ENCODE measurements around the gene TNS1.

The TNS1 gene

DNA sequence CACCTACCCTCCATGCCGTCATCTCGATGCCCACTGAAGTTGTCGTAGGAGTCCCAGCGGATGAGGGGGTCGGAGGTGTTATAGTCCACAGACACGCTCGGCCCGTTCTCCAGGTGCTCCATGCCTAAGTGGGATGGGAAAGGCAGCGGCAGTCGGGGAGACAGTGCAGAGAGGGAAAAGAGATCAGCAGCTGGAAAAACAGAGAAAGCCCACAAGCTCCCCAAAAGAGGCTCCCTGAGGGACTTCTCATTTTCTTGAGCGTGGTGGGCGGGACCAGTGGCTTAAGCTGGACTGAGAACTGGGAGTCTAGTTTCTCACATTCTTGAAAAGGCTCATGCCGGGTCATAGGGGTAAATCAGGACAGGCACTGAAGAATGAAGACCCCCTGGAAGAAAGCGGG is 121.9 kb downstream of the TNS1 start:
- no peak overlapping the region for H3K4me3 ChIP-seq (ENCODE audit: low read depth, low read length)
- TF ChIP-seq, protein P1, sequence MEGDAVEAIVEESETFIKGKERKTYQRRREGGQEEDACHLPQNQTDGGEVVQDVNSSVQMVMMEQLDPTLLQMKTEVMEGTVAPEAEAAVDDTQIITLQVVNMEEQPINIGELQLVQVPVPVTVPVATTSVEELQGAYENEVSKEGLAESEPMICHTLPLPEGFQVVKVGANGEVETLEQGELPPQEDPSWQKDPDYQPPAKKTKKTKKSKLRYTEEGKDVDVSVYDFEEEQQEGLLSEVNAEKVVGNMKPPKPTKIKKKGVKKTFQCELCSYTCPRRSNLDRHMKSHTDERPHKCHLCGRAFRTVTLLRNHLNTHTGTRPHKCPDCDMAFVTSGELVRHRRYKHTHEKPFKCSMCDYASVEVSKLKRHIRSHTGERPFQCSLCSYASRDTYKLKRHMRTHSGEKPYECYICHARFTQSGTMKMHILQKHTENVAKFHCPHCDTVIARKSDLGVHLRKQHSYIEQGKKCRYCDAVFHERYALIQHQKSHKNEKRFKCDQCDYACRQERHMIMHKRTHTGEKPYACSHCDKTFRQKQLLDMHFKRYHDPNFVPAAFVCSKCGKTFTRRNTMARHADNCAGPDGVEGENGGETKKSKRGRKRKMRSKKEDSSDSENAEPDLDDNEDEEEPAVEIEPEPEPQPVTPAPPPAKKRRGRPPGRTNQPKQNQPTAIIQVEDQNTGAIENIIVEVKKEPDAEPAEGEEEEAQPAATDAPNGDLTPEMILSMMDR (IDR thresholded peaks at IDR 0.05; ENCODE audit: low read depth, low read length, missing control alignments), result no peak
- DNase-seq (ENCODE audit: low read depth), result no peak

DNA sequence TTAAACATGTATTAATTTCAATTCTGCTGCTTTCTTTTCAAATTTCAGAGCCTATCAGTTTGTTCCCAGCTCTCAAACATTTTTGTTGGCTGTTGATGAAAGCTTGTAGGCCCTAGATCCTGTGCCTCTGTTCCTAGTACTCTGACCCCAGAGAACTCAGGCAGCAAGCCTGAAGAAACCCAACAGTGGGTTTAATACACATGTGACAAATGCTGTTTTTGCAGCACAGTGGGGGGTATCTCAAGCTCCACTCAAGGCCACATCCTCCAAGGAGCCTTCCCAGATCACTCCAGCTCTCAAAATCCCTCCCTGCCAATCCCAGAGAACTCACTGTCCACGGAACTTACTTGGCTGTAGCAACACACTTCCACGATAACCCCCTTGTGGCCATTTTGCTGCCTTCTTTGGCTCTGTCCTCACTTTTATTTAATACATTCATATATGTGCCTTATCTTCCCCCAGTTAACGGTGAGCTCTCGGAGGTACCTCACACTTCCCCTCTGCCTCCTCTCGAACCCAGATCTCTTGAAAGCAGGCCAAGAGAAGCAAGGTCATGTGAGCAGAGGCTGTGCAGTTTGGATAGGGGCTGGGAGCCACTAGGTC is 122.4 kb downstream of the TNS1 start:
- no peak overlapping the region for H3K4me3 ChIP-seq (ENCODE audit: low read depth, low read length)
- no peak for DNase-seq (ENCODE audit: low read depth)
- TF ChIP-seq, protein P1 (IDR thresholded peaks at IDR 0.05; ENCODE audit: low read depth, low read length, missing control alignments), result peak; percentile 9

DNA sequence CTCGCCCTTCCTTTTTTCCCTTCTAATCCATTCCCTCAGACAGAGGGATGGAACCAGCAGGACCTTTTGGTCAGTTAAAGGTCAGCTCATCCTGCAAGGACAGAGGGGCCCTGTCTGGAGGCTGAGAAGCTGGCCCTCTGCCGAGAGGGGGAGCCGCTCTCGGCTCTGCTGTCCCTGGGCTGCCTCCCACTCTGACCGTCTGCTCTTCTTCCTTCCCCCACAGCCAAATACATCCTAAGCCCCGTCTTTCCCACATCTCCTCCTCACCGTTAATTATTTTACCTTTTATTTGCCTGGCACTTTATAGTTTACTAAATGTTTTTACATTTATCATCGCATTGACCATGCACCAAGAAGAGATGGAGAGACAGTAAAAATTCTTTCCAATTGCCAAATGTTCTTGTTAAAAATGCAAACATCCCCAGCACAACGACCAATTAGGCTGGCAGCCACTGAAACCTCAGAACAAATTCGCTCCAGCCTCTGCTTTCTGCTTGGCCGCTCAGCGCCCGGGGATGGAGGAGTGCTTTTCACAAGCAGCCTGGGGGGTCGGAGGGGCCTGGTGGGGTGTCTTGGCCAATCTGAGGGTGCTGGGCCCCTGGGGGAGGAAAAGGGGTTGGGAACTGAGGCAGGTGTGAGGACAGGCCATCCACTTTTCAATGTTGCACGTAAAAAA is 123.7 kb downstream of the TNS1 start:
- no peak for DNase-seq (ENCODE audit: low read depth)
- TF ChIP-seq, protein P1 (IDR thresholded peaks at IDR 0.05; ENCODE audit: low read depth, low read length, missing control alignments), result no peak
- no peak overlapping the region for H3K4me3 ChIP-seq (ENCODE audit: low read depth, low read length)

DNA sequence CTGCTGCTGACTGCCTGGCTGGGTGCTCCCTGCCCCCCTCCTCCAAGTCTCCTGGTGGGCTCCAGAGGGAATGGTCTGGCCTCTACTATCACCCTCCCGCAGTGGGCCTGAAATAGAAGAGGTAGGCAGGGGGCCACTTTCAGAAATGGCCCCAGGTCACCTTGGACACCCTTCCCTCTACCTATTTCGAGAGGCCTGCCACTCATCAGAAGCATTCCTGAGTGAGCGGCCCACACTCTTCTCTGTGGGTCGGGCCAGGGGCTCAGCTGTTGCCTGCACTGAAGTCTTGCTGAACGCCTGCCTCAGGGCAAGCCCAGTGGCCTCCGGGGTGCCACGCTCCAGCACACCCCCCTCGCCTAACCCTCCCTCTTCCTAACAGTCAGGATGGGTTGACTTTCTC is 124.9 kb downstream of the TNS1 start:
- no peak for DNase-seq (ENCODE audit: low read depth)
- TF ChIP-seq, protein P1 (IDR thresholded peaks at IDR 0.05; ENCODE audit: low read depth, low read length, missing control alignments), result no peak
- H3K4me3 ChIP-seq (ENCODE audit: low read depth, low read length), result no peak overlapping the region

DNA sequence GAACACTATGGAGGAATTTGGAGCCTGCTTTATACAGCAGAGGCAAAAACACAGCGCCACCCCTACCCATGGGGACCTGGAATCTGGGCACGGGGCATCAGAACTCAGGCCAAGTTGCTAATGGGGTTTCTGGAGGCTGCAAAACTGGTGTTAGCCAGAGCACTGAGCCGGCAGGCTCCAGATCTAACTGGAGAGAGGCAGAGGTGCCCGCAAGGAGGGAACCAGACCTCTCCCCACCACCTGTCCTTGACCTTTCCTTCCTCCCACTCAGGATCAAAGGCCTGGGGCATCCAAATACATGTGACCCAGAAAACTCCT is 126.6 kb downstream of the TNS1 start:
- H3K4me3 ChIP-seq (ENCODE audit: low read depth, low read length), result no peak overlapping the region
- no peak for DNase-seq (ENCODE audit: low read depth)
- TF ChIP-seq, protein P1 (IDR thresholded peaks at IDR 0.05; ENCODE audit: low read depth, low read length, missing control alignments), result no peak

DNA sequence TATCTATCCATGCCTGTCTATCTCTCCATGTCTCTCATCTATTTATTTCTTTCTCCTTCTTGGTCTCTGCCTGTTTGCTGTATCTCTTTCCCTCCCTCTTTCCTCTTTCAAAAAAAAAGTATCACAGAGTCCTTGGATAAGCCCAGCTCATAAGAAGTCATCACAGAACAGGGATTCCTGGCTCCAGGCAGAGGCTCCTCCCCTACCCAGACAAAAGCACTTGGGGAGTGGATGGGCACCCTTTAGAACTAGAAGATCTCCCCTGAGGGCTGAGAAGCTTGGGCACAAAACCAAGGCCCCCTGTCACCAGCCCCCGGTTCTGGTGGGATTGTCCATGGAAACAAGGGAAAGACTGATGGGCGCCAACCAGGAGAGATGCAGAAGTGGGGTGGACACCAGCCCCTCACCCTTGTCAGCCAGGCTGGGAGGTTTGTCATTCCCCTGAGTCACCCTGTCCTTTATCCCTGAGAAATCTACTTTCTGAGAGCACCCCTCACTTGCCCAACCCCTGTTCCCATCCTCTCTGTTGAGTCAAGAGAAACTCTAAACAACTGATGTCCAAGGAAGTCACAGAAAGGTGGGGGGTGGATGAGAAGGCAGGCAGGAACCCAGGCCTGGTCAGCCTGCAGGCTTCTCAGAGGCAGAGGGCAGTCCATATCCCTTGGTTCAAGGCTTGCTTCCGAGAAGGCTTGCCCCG is 127.1 kb downstream of the TNS1 start:
- TF ChIP-seq, protein P1 (IDR thresholded peaks at IDR 0.05; ENCODE audit: low read depth, low read length, missing control alignments), result no peak
- H3K4me3 ChIP-seq (ENCODE audit: low read depth, low read length), result no peak overlapping the region
- no peak for DNase-seq (ENCODE audit: low read depth)

Data from GM12864 (cell line).